IMR-90 (cell line): ENCODE data around the gene TTC16. TPM values are rescaled to one million over a fixed set of nuclear protein-coding genes. Genes with fewer than 3 reads are reported as not detected.

Source experiments
- ATAC-seq: fragments of 200-7000 bp; cut with Tn5 transposase; 2 replicates; pipeline ENCODE4 v1.9.1; 2020; ENCODE audit warnings: low read depth, mild to moderate bottlenecking, moderate library complexity
- BruUV-seq: library from RNA; stranded (reverse); fragments of 400-500 nt; replicated peaks from 2 replicates; lab custom pipeline; 2021; lab: Mats Ljungman, UMichigan
- CTCF ChIA-PET: fragments of 300-600 bp; formaldehyde crosslinking; extraction: SDS; loops from one replicate; lab custom pipeline; 2021; ENCODE audit warnings: antibody characterized with exemption; lab: Yijun Ruan, JAX
- POLR2A ChIA-PET: fragments of 300-600 bp; sonication (Branson Sonifier 250); formaldehyde crosslinking; loops from one replicate; lab custom pipeline; 2022; ENCODE audit warnings: antibody characterized with exemption; ENCODE audit not compliant: unreplicated experiment; lab: Charles Lee
- DNase-seq: peaks from one replicate; pipeline ENCODE4 v3.0.0; 2013
- H2AFZ ChIP-seq: replicated peaks from 2 replicates; pipeline ENCODE3; 2013; ENCODE audit warnings: low read length, mild to moderate bottlenecking; ENCODE audit not compliant: poor library complexity
- H2AK5ac ChIP-seq: 2 replicates; pipeline ENCODE4 v1.6.1; 2013; ENCODE audit warnings: low read depth, low read length, inconsistent platforms
- H2AK9ac ChIP-seq: replicated peaks from 2 replicates; pipeline ENCODE3; 2013; ENCODE audit warnings: mild to moderate bottlenecking, low read depth, low read length, moderate library complexity; ENCODE audit not compliant: poor library complexity
- H2BK120ac ChIP-seq: 2 replicates; pipeline ENCODE4 v1.6.1; 2013; ENCODE audit warnings: low read depth, low read length, inconsistent platforms
- H2BK15ac ChIP-seq: 3 replicates; pipeline ENCODE4 v1.6.1; 2013; ENCODE audit warnings: low read depth, low read length, inconsistent platforms
- H2BK20ac ChIP-seq: 2 replicates; pipeline ENCODE4 v1.6.1; 2013; ENCODE audit warnings: low read depth, mild to moderate bottlenecking, inconsistent platforms, low read length, moderate library complexity
- H2BK5ac ChIP-seq: 2 replicates; pipeline ENCODE4 v1.6.1; 2013; ENCODE audit warnings: mild to moderate bottlenecking, low read depth, low read length, inconsistent platforms; ENCODE audit not compliant: poor library complexity, severe bottlenecking
- H3K14ac ChIP-seq: replicated peaks from 2 replicates; pipeline ENCODE4 v1.6.1; 2013; ENCODE audit warnings: low read depth, low read length, inconsistent platforms
- H3K18ac ChIP-seq: 2 replicates; pipeline ENCODE4 v1.6.1; 2013; ENCODE audit warnings: low read depth, low read length, control low read depth
- H3K23ac ChIP-seq: 2 replicates; pipeline ENCODE4 v1.6.1; 2013; ENCODE audit warnings: low read depth, low read length, inconsistent platforms
- H3K27ac ChIP-seq: 2 replicates; pipeline ENCODE4 v1.5.1; 2013; ENCODE audit warnings: mild to moderate bottlenecking, control low read depth, low read length; ENCODE audit not compliant: insufficient read depth
- H3K27me3 ChIP-seq: 2 replicates; pipeline ENCODE4 v1.6.1; 2013; ENCODE audit warnings: low read length; ENCODE audit not compliant: control insufficient read depth, insufficient read depth
- H3K36me3 ChIP-seq: 2 replicates; pipeline ENCODE4 v1.6.1; 2013; ENCODE audit warnings: low read length, mixed read lengths; ENCODE audit not compliant: control insufficient read depth, insufficient read depth
- H3K4ac ChIP-seq: 2 replicates; pipeline ENCODE4 v1.6.1; 2013; ENCODE audit warnings: low read depth, low read length, inconsistent platforms
- H3K4me1 ChIP-seq: 2 replicates; pipeline ENCODE4 v1.6.1; 2013; ENCODE audit warnings: low read length, mixed read lengths; ENCODE audit not compliant: control insufficient read depth, insufficient read depth
- H3K4me2 ChIP-seq: 2 replicates; pipeline ENCODE4 v1.6.1; 2013; ENCODE audit warnings: low read depth, mild to moderate bottlenecking, control low read depth, low read length, moderate library complexity
- H3K4me3 ChIP-seq: 2 replicates; pipeline ENCODE4 v1.5.1; 2013; ENCODE audit warnings: low read depth, mild to moderate bottlenecking, control low read depth, low read length, moderate library complexity; ENCODE audit not compliant: insufficient read depth
- H3K56ac ChIP-seq: 2 replicates; pipeline ENCODE4 v1.6.1; 2013; ENCODE audit warnings: low read length, inconsistent platforms; ENCODE audit not compliant: insufficient read depth; ENCODE audit errors: extremely low read depth
- H3K79me1 ChIP-seq, 2 experiments: 2 replicates each; pipeline ENCODE4 v1.6.1; 2013; ENCODE audit warnings: low read length in 2 of 2, inconsistent platforms in 1 of 2, low read depth in 1 of 2
- H3K9ac ChIP-seq: 2 replicates; pipeline ENCODE4 v1.6.1; 2013; ENCODE audit warnings: low read depth, low read length, control low read depth
- H3K9me1 ChIP-seq: 2 replicates; pipeline ENCODE4 v1.6.1; 2013; ENCODE audit warnings: low read length, inconsistent platforms; ENCODE audit not compliant: insufficient read depth
- H3K9me3 ChIP-seq: 2 replicates; pipeline ENCODE4 v1.6.1; 2013; ENCODE audit warnings: low read length; ENCODE audit not compliant: control insufficient read depth, insufficient read depth
- H4K20me1 ChIP-seq: 2 replicates; pipeline ENCODE4 v1.6.1; 2013; ENCODE audit warnings: low read length, inconsistent platforms; ENCODE audit not compliant: insufficient read depth
- H4K5ac ChIP-seq: 2 replicates; pipeline ENCODE4 v1.6.1; 2013; ENCODE audit warnings: mild to moderate bottlenecking, low read depth, low read length, control low read depth
- H4K8ac ChIP-seq, 2 experiments: 2 replicates each; pipeline ENCODE4 v1.6.1; 2013; ENCODE audit warnings: low read depth in 2 of 2, low read length in 2 of 2, control low read depth in 1 of 2, inconsistent platforms in 1 of 2
- H4K91ac ChIP-seq: 2 replicates; pipeline ENCODE4 v1.6.1; 2013; ENCODE audit warnings: low read depth, low read length, inconsistent platforms; ENCODE audit not compliant: insufficient read depth
- BHLHE40 ChIP-seq: fragments of 150-350 bp; IDR thresholded peaks from 2 replicates; pipeline ENCODE4 v1.6.1; 2016; ENCODE audit warnings: mild to moderate bottlenecking, low read depth, low read length
- CEBPB ChIP-seq: IDR thresholded peaks from 2 replicates; pipeline ENCODE4 v1.6.1; 2012; ENCODE audit warnings: low read depth, low read length, improper control_type of control experiment
- CHD1 ChIP-seq: IDR thresholded peaks from 2 replicates; pipeline ENCODE4 v1.6.1; 2012; ENCODE audit warnings: low read depth, low read length, improper control_type of control experiment
- FOS ChIP-seq: fragments of 150-350 bp; IDR thresholded peaks from 2 replicates; pipeline ENCODE4 v1.6.1; 2016; ENCODE audit warnings: low read depth, low read length
- MAFK ChIP-seq: IDR thresholded peaks from 2 replicates; pipeline ENCODE4 v1.6.1; 2012; ENCODE audit warnings: low read depth, low read length, improper control_type of control experiment
- MAZ ChIP-seq: IDR thresholded peaks from 2 replicates; pipeline ENCODE4 v1.6.1; 2012; ENCODE audit warnings: low read depth, mild to moderate bottlenecking, low read length, improper control_type of control experiment, moderate library complexity, borderline replicate concordance
- MXI1 ChIP-seq: IDR thresholded peaks from 2 replicates; pipeline ENCODE4 v1.6.1; 2012; ENCODE audit warnings: low read depth, mild to moderate bottlenecking, low read length, moderate library complexity, borderline replicate concordance
- NFE2L2 ChIP-seq: fragments of 150-350 bp; IDR thresholded peaks from 2 replicates; pipeline ENCODE4 v1.6.1; 2016; ENCODE audit warnings: low read depth, mild to moderate bottlenecking, low read length
- POLR2A ChIP-seq: IDR thresholded peaks from 2 replicates; pipeline ENCODE4 v1.6.1; 2012; ENCODE audit warnings: mild to moderate bottlenecking, low read depth, low read length
- RAD21 ChIP-seq: IDR thresholded peaks from 2 replicates; pipeline ENCODE4 v1.6.1; 2012; ENCODE audit warnings: low read length, improper control_type of control experiment
- RCOR1 ChIP-seq: IDR thresholded peaks from 2 replicates; pipeline ENCODE4 v1.6.1; 2012; ENCODE audit warnings: mild to moderate bottlenecking, low read length, improper control_type of control experiment; ENCODE audit not compliant: insufficient replicate concordance
- RFX5 ChIP-seq: IDR thresholded peaks from 2 replicates; pipeline ENCODE4 v1.8.0; 2012; ENCODE audit warnings: low read depth, mild to moderate bottlenecking, low read length, moderate library complexity
- SMC3 ChIP-seq: fragments of 150-350 bp; IDR thresholded peaks from 2 replicates; pipeline ENCODE4 v1.6.1; 2016; ENCODE audit warnings: low read depth, mild to moderate bottlenecking, antibody characterized with exemption, low read length, moderate library complexity
- USF2 ChIP-seq: fragments of 150-350 bp; IDR thresholded peaks from 2 replicates; pipeline ENCODE4 v1.6.1; 2017; ENCODE audit warnings: mild to moderate bottlenecking, antibody characterized with exemption, low read length, low read depth
- WGBS, 2 experiments: methylation state at CpG; one replicate each; pipeline versions ENCODE4 v1.1.5 to v1.1.7; 2013; ENCODE audit warnings: missing lambda C conversion rate in 2 of 2; ENCODE audit not compliant: insufficient read length in 1 of 2; ENCODE audit errors: extremely low coverage in 2 of 2; 5-methylcytosine and 5-hydroxymethylcytosine counted together
- dilution Hi-C: fragments of 300-500 bp; cut with HindIII; formaldehyde crosslinking; loops from one replicate; pipeline ENCODE4 v1.14.3; 2018; ENCODE audit warnings: low sequenced_read_pairs; ENCODE audit not compliant: unreplicated experiment
- in situ Hi-C: fragments of 300-500 bp; cut with MboI; formaldehyde crosslinking; loops from 3 replicates; pipeline ENCODE4 v1.14.3; 2019; ENCODE audit warnings: low sequenced_read_pairs, inconsistent platforms, mixed read lengths
- intact Hi-C: fragments of 100-400 bp; cut with micrococcal nuclease; formaldehyde crosslinking; loops from 2 replicates; pipeline ENCODE4 v1.10.0; 2022
- polyA plus RNA-seq, 3 experiments: library from polyadenylated mRNA; depleted of rRNA; stranded (reverse); fragments of >200 nt; gene quantifications; 2 replicates each; pipeline ENCODE4 v1.2.3, GENCODE V29; 2012; ENCODE audit warnings: low replicate concordance in 1 of 3
- total RNA-seq: library from RNA; depleted of rRNA; stranded (reverse); fragments of >200 nt; gene quantifications from 2 replicates; pipeline ENCODE4 v1.2.3, GENCODE V29; 2012
- TF ChIP-seq, protein P1 (sequence below): conservative IDR thresholded peaks from 2 replicates; pipeline ENCODE4 v1.5.1; 2012; ENCODE audit warnings: mild to moderate bottlenecking, low read depth, low read length, improper control_type of control experiment
- TF ChIP-seq, protein P2 (sequence below): fragments of 150-350 bp; IDR thresholded peaks from 2 replicates; pipeline ENCODE4 v1.6.1; 2016; ENCODE audit warnings: low read depth, mild to moderate bottlenecking, low read length, moderate library complexity, borderline replicate concordance

Gene TTC16
- total and polyA plus RNA-seq, 2 of the 4 experiments (the other 2 are of a cell fraction): 0.02 TPM; not detected in 1

- ChIA-PET CTCF (no interaction called here), POLR2A (no interaction called here)
- Histone ChIP-seq H4K5ac (no peak overlapping the region), H3K27ac (no peak overlapping the region), H2AFZ (no peak overlapping the region), H2BK15ac (no peak overlapping the region), H3K4me2 (no peak overlapping the region), H4K91ac (no peak overlapping the region), H3K4me1 (peaks cover 7% of the 10 kb centered on the region), H3K36me3 (no peaks in the 10 kb centered on the region), H2AK5ac (no peak overlapping the region), H4K20me1 (peaks cover 7% of the 10 kb centered on the region), H2BK5ac (no peak overlapping the region), H3K27me3 (no peaks in the 10 kb centered on the region), H3K9ac (no peak overlapping the region), H4K8ac (no peak overlapping the region), H3K79me1 (peaks cover 2 to 14% of the 10 kb centered on the region in 2 experiments; a peak in 3 of 4 replicates), H3K14ac (no peak overlapping the region), H3K23ac (no peak overlapping the region), H3K4ac (no peak overlapping the region), H3K4me3 (no peak overlapping the region), H3K18ac (no peak overlapping the region), H2BK20ac (no peak overlapping the region), H3K9me1 (no peaks in the 10 kb centered on the region; the same call in 1 of the 2 replicates), H2BK120ac (no peak overlapping the region), H3K9me3 (no peaks in the 10 kb centered on the region), H3K56ac (no peak overlapping the region), H2AK9ac (no peak overlapping the region)
- in situ Hi-C loops (no loop called here), intact Hi-C loops (no loop called here), dilution Hi-C loops (no loop called here)
- no peak for TF ChIP-seq FOS
- TF ChIP-seq CHD1: no peak
- TF ChIP-seq MXI1: no peak
- TF ChIP-seq CEBPB: no peak
- TF ChIP-seq, protein P1, sequence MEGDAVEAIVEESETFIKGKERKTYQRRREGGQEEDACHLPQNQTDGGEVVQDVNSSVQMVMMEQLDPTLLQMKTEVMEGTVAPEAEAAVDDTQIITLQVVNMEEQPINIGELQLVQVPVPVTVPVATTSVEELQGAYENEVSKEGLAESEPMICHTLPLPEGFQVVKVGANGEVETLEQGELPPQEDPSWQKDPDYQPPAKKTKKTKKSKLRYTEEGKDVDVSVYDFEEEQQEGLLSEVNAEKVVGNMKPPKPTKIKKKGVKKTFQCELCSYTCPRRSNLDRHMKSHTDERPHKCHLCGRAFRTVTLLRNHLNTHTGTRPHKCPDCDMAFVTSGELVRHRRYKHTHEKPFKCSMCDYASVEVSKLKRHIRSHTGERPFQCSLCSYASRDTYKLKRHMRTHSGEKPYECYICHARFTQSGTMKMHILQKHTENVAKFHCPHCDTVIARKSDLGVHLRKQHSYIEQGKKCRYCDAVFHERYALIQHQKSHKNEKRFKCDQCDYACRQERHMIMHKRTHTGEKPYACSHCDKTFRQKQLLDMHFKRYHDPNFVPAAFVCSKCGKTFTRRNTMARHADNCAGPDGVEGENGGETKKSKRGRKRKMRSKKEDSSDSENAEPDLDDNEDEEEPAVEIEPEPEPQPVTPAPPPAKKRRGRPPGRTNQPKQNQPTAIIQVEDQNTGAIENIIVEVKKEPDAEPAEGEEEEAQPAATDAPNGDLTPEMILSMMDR: no peak
- TF ChIP-seq RAD21: no peak
- TF ChIP-seq USF2: no peak
- no peak for TF ChIP-seq RFX5
- TF ChIP-seq RCOR1: no peak
- TF ChIP-seq NFE2L2: no peak
- TF ChIP-seq MAZ: no peak
- TF ChIP-seq MAFK: no peak
- no peak for TF ChIP-seq SMC3
- TF ChIP-seq, protein P2, sequence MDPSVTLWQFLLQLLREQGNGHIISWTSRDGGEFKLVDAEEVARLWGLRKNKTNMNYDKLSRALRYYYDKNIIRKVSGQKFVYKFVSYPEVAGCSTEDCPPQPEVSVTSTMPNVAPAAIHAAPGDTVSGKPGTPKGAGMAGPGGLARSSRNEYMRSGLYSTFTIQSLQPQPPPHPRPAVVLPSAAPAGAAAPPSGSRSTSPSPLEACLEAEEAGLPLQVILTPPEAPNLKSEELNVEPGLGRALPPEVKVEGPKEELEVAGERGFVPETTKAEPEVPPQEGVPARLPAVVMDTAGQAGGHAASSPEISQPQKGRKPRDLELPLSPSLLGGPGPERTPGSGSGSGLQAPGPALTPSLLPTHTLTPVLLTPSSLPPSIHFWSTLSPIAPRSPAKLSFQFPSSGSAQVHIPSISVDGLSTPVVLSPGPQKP: no peak
- TF ChIP-seq POLR2A: no peak
- TF ChIP-seq BHLHE40: no peak
- no TSS peak for BruUV-seq
- ATAC-seq: no peak
- no peak for DNase-seq
- WGBS, 2 experiments: 46% methylated on average over 4 of the region's 9 CpGs; no CpG with 5 or more reads in 1 of the 2 experiments
Measured at GRCh38 chr9:127711226-127711701, 4.6 kb upstream of the TTC16 start.
